ENCODE data around the gene CSRP3.

- TF ChIP-seq POLR2AphosphoS5 (IDR thresholded peaks at IDR 0.05) (no peak), EZH2 (IDR thresholded peaks at IDR 0.05; ENCODE audit: borderline replicate concordance, insufficient read depth, low read length, poor library complexity, severe bottlenecking) (no peak), MXI1 (conservative IDR thresholded peaks at IDR 0.05; ENCODE audit: poor library complexity, severe bottlenecking) (no peak), REST (IDR thresholded peaks at IDR 0.05; ENCODE audit: borderline replicate concordance) (no peak)
Observed at GRCh38 chr11:19134004-19134403, 67.8 kb downstream of the CSRP3 start.
